ENCODE results near the gene ZNF76.

The ZNF76 gene

DNA sequence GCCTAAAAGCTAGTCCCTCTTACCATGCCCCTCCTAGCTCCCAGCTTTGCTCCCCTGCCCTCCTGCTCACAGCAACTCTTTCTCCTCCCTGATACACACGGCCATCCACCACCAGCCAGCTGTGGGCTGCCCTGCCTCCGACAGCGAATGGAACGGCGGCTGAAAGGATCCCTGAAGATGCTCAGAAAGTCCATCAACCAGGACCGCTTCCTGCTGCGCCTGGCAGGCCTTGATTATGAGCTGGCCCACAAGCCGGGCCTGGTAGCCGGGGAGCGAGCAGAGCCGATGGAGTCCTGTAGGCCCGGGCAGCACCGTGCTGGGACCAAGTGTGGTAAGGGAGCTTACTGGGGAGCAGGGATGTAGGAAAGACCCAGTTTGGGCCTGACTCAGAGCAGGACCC is 16.6 kb upstream of the ZNF76 start:
- ATAC-seq (replicated peaks) (no peak), DNase-seq (no peak)
- Mint-ChIP-seq H3K27ac (no peak overlapping the region), H3K9me3 (no peaks in the 10 kb centered on the region), H3K4me3 (no peak overlapping the region), H3K27me3 (no peaks in the 10 kb centered on the region), H3K4me1 (ENCODE audit: low read depth in 2 of 2) (peaks cover 7 to 8% of the 10 kb centered on the region in 2 donors), H3K36me3 (ENCODE audit: insufficient read depth) (peaks cover 4% of the 10 kb centered on the region)

DNA sequence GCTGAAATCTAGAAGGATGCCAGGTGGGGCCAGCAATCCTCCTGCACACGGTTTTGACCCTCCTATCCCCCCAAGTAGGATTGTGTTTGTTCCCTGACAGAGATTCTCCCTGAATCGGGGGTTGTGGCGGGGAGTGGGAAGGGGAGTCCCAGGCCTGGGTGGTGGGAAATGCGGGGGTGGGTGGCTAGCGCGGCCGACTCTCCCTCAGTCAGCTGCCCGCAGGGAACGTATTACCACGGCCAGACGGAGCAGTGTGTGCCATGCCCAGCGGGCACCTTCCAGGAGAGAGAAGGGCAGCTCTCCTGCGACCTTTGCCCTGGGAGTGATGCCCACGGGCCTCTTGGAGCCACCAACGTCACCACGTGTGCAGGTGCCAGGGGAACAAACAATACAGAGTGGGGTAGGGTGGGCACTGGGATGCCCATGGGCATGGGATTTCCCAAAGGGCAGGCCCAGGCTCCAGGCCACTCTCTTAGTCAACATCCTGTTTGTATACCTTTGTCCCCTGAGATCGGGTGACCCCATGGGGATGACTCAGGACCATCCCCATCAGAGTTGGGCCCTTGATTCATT is 16.1 kb upstream of the ZNF76 start:
- DNase-seq (no peak), ATAC-seq (replicated peaks) (no peak)
- H3K9me3 Mint-ChIP-seq, result no peaks in the 10 kb centered on the region
- peaks cover 6 to 9% of the 10 kb centered on the region in 2 donors for H3K4me1 Mint-ChIP-seq (ENCODE audit: low read depth in 2 of 2)
- H3K27ac Mint-ChIP-seq, result no peak overlapping the region
- no peaks in the 10 kb centered on the region for H3K27me3 Mint-ChIP-seq
- peaks cover 4% of the 10 kb centered on the region for H3K36me3 Mint-ChIP-seq (ENCODE audit: insufficient read depth)
- no peak overlapping the region for H3K4me3 Mint-ChIP-seq

- DNase-seq (no peak), ATAC-seq (replicated peaks) (no peak)
- Mint-ChIP-seq H3K36me3 (ENCODE audit: insufficient read depth) (peaks cover 4% of the 10 kb centered on the region), H3K27me3 (no peaks in the 10 kb centered on the region), H3K4me3 (no peak overlapping the region), H3K9me3 (no peaks in the 10 kb centered on the region), H3K27ac (no peak overlapping the region), H3K4me1 (ENCODE audit: low read depth in 2 of 2) (peaks cover 6 to 10% of the 10 kb centered on the region in 2 donors)
Observed at GRCh38 chr6:35244551-35244950, 15.0 kb upstream of the ZNF76 start.

- peak overlapping the region in 1 of 2 donors; percentile 2 for H3K27ac Mint-ChIP-seq
- ATAC-seq (replicated peaks) (no peak), DNase-seq (no peak)
- no peak overlapping the region for H3K4me3 Mint-ChIP-seq
- peaks cover 3 to 10% of the 10 kb centered on the region in 2 donors for H3K4me1 Mint-ChIP-seq (ENCODE audit: low read depth in 2 of 2)
- H3K27me3 Mint-ChIP-seq, result no peaks in the 10 kb centered on the region
- H3K9me3 Mint-ChIP-seq, result no peaks in the 10 kb centered on the region
- H3K36me3 Mint-ChIP-seq (ENCODE audit: insufficient read depth), result peaks cover 4% of the 10 kb centered on the region
Observed at GRCh38 chr6:35247642-35248231, 11.8 kb upstream of the ZNF76 start.

DNA sequence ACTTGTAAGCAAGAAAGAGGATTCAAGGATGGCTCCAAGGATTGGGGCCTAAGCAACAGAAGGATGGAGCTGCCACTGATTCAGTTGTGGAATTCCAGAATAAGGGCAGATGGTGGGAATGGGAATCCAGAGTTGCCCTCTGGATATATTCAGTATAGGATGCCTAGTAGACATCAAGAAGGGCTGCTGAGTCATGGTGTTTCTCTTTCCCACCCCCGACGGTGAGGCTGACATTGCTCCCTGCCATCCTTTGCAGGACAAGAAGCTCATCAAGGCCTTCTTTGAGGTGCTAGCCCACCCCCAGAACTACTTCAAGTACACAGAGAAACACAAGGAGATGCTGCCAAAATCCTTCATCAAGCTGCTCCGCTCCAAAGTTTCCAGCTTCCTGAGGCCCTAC is 11.2 kb upstream of the ZNF76 start:
- Mint-ChIP-seq H3K27me3 (no peaks in the 10 kb centered on the region), H3K9me3 (no peaks in the 10 kb centered on the region), H3K27ac (no peak overlapping the region), H3K4me3 (no peak overlapping the region), H3K36me3 (ENCODE audit: insufficient read depth) (peaks cover 4% of the 10 kb centered on the region), H3K4me1 (ENCODE audit: low read depth in 2 of 2) (peaks cover 3 to 10% of the 10 kb centered on the region in 2 donors)
- ATAC-seq (replicated peaks) (no peak), DNase-seq (no peak)

DNA sequence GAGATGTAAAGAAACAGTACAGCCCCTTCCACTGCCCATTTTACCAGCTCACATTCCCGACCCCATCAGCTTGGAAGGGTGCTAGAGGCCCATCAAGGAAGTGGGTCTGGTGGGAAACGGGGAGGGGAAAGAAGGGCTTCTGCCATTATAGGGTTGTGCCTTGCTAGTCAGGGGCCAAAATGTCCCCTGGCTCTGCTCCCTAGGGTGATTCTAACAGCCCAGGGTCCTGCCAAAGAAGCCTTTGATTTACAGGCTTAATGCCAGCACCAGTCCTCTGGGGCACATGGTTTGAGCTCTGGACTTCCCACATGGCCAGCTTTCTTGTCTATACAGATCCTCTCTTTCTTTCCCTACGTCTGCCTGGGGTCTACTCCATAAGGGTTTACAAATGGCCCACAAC is 10.6 kb upstream of the ZNF76 start:
- no peak for DNase-seq
- Mint-ChIP-seq H3K4me1 (ENCODE audit: low read depth in 2 of 2) (peaks cover 3 to 10% of the 10 kb centered on the region in 2 donors), H3K36me3 (ENCODE audit: insufficient read depth) (peaks cover 4% of the 10 kb centered on the region), H3K4me3 (no peak overlapping the region), H3K9me3 (no peaks in the 10 kb centered on the region), H3K27ac (peak overlapping the region; percentile 25 to 26), H3K27me3 (no peaks in the 10 kb centered on the region)
- no peak for ATAC-seq (replicated peaks)

DNA sequence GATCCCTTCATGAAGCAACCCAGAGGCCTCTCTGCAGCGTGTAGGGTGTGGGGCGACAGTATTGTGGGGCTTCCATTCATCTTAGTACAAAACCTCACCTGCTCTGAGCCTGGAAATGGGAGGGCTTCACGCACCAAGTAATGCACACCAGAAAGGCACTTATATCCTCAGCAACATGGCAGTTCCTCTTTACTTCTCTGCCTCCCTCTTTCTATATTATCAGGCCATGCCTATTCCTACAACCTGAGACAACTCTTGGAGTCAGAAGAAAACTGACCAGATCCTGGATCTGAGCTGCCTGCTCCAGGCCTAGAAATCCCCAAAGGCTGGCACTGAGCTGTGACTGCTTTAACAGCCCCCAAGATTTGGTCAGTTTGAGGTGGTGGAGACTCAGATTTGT is 7.6 kb upstream of the ZNF76 start:
- ATAC-seq (replicated peaks) (no peak), DNase-seq (no peak)
- H3K36me3 Mint-ChIP-seq (ENCODE audit: insufficient read depth), result no peaks in the 10 kb centered on the region
- H3K27ac Mint-ChIP-seq, result no peak overlapping the region
- no peaks in the 10 kb centered on the region for H3K27me3 Mint-ChIP-seq
- no peaks in the 10 kb centered on the region for H3K9me3 Mint-ChIP-seq
- peaks cover 3 to 14% of the 10 kb centered on the region in 2 donors for H3K4me1 Mint-ChIP-seq (ENCODE audit: low read depth in 2 of 2)
- H3K4me3 Mint-ChIP-seq, result no peak overlapping the region

GRCh38 chr6:35253249-35253648 is 6.3 kb upstream of the ZNF76 start:
- no peaks in the 10 kb centered on the region for H3K27me3 Mint-ChIP-seq
- DNase-seq, result no peak
- no peaks in the 10 kb centered on the region for H3K36me3 Mint-ChIP-seq (ENCODE audit: insufficient read depth)
- H3K4me1 Mint-ChIP-seq (ENCODE audit: low read depth in 2 of 2), result peaks cover 0 to 8% of the 10 kb centered on the region in 2 donors
- peak overlapping the region in 1 of 2 donors; percentile 5 for H3K27ac Mint-ChIP-seq
- no peak overlapping the region for H3K4me3 Mint-ChIP-seq
- ATAC-seq (replicated peaks), result no peak
- no peaks in the 10 kb centered on the region for H3K9me3 Mint-ChIP-seq

GRCh38 chr6:35258336-35258735 is 1.2 kb upstream of the ZNF76 start:
- Mint-ChIP-seq H3K27me3 (no peaks in the 10 kb centered on the region), H3K4me3 (peak overlapping the region; percentile 87 to 94), H3K36me3 (ENCODE audit: insufficient read depth) (peaks cover 21% of the 10 kb centered on the region), H3K4me1 (ENCODE audit: low read depth in 2 of 2) (peaks cover 34 to 42% of the 10 kb centered on the region in 2 donors), H3K27ac (peak overlapping the region; percentile 97 to 99), H3K9me3 (no peaks in the 10 kb centered on the region)
- ATAC-seq (replicated peaks) (no peak), DNase-seq (no peak)

DNA sequence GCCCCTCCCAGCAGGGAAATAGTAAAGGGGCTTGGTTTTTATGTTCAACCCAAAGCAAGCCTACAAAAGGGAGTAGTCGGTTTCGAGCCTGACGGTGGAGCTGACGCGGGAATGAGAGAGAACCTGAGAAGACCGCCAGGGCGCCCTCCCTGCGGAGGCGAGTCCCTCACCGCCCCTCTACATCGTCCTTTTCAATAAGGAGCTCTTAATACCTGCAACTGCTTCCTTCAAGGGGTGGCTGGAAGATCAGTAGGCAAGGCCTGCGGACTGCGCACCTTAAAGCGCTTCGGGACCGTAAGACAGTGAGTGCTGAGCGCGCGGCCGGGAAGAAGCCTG is 709 bp upstream of the ZNF76 start:
- peaks cover 37 to 46% of the 10 kb centered on the region in 2 donors for H3K4me1 Mint-ChIP-seq (ENCODE audit: low read depth in 2 of 2)
- DNase-seq (no peak), ATAC-seq (replicated peaks) (peak; percentile 7)
- peaks cover 21% of the 10 kb centered on the region for H3K36me3 Mint-ChIP-seq (ENCODE audit: insufficient read depth)
- H3K27ac Mint-ChIP-seq, result peak overlapping the region; percentile 97 to 99
- H3K9me3 Mint-ChIP-seq, result no peaks in the 10 kb centered on the region
- no peaks in the 10 kb centered on the region for H3K27me3 Mint-ChIP-seq
- peak overlapping the region; percentile 87 to 94 for H3K4me3 Mint-ChIP-seq

DNA sequence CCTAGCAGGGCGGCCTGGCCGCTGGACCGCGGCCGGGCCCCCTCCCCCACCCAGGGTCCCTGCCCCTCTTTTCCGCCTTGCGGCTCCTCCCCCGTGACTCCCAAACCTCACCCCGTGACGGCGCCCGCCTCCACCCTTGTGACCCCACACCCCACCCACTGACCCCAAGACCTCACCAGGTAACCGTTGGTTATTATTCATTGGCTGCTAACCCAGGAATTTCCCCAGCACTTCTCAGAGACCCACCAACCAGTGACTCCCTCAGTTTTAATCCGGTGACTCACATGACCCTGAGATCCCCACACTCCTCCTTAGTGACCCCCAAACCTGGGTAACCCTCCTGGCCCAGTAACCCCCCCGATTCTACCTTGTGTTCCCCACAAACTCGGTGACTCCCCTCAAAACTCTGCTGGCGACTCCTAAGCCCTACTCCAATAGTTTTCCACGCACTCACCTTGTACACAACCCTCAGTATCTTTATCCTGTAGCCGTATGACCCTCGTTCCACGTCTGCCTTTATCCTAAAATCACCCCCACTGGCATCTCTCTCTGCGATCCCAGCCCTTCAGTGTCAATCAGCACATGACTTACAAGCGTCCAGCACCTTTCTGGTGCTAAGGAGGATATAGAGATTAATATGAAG is 534 bp downstream of the ZNF76 start:
- Mint-ChIP-seq H3K4me1 (ENCODE audit: low read depth in 2 of 2) (peaks cover 42 to 51% of the 10 kb centered on the region in 2 donors), H3K27ac (peak overlapping the region; percentile 97 to 99)

DNA sequence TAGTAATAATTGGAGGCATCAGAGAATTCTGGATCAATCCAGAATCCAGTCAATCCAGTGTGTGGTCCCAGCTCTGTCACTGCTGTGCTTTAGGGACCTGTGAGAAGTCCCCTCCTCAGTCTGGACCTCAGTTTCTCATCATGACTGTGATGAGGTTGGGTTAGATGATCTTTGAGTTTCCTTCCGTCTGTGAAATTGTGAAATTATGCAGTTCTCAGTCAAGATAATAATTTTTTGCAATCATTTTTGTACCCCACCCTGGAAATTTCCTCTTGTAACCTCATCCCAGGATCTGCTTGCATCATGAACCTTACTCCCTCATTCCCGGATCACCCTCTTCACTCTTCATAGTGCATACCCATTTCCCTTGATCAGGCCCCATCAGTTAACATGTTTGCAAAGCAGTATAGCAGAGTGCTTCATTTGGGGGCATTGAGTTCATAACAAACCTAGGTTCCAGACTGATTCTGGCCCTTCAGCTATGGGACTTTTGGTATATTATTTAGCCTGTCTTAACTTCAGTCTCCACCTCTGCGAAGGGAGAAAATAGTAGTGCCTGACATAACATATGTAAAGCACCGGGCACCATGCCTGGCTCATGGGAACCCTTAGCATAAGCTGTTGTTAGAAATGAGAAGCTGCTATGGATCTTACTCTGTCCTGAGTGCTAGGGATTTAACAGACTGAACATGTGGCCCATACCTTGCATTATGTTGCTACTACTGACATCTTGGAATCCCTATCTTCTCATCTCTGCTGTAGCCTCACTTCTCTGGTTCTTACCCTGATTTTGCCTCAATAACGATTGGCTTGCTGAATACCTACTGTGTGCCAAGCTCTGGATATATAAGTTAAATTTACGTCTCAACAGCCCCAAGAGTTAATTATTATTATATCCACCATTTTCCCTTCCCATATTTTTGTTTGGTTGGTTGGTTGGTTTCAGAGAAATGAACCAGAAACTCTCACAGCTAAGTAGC is 1.3 kb downstream of the ZNF76 start:
- H3K27me3 Mint-ChIP-seq, result no peaks in the 10 kb centered on the region
- H3K27ac Mint-ChIP-seq, result peak overlapping the region; percentile 97 to 99
- H3K36me3 Mint-ChIP-seq (ENCODE audit: insufficient read depth), result peaks cover 21% of the 10 kb centered on the region
- no peaks in the 10 kb centered on the region for H3K9me3 Mint-ChIP-seq
- H3K4me3 Mint-ChIP-seq, result peak overlapping the region; percentile 87 to 94
- H3K4me1 Mint-ChIP-seq (ENCODE audit: low read depth in 2 of 2), result peaks cover 47 to 54% of the 10 kb centered on the region in 2 donors
- no peak for ATAC-seq (replicated peaks)
- no peak for DNase-seq

More for the DNA sequence above, 534 bp downstream of the ZNF76 start:
- Mint-ChIP-seq H3K4me3 (peak overlapping the region; percentile 87 to 94), H3K27me3 (no peaks in the 10 kb centered on the region), H3K9me3 (no peaks in the 10 kb centered on the region), H3K36me3 (ENCODE audit: insufficient read depth) (peaks cover 21% of the 10 kb centered on the region)
- ATAC-seq (replicated peaks), result peak; percentile 68
- peak; percentile 67 to 85 (median 79) for DNase-seq

DNA sequence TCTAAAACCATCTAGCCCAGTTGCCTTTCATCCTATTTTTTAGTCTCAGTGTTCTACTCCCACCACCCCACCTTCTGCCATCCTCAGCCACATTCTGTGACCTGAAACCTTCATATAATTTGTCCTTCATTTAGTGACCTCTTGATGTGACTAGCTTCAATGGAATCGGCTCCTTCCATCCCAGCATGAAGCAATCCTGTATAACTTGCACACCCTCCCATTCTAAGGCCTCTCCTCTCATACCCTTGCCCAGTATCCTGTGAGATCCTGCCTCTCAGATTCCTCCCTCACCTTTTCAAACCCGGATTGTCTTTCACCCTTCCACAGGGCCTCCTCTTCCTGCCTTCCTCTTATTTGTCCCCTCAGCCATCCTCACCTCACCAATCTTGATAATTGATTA is 3.1 kb downstream of the ZNF76 start:
- ATAC-seq (replicated peaks) (no peak), DNase-seq (no peak)
- Mint-ChIP-seq H3K9me3 (no peaks in the 10 kb centered on the region), H3K4me3 (no peak overlapping the region), H3K36me3 (ENCODE audit: insufficient read depth) (peaks cover 24% of the 10 kb centered on the region), H3K27me3 (no peaks in the 10 kb centered on the region), H3K27ac (peak overlapping the region; percentile 30 to 97), H3K4me1 (ENCODE audit: low read depth in 2 of 2) (peaks cover 47 to 55% of the 10 kb centered on the region in 2 donors)

Measured in effector memory CD8-positive, alpha-beta T cell (primary cell).